ENCODE data around the gene MTOR. TPM values are rescaled to one million over a fixed set of nuclear protein-coding genes. Genes with fewer than 3 reads are reported as not detected.

The MTOR gene
- polyA plus RNA-seq, 3 donors, result 42.4 to 45.0 (median 44.1) TPM

GRCh38 chr1:11245904-11246719 lies 16.2 kb downstream of the MTOR start:
- DNase-seq (ENCODE audit: extremely low read depth in 1 of 11, low read depth in 9 of 11, low spot score in 4 of 11), result no peak

- DNase-seq (ENCODE audit: extremely low read depth in 1 of 11, low read depth in 9 of 11, low spot score in 4 of 11), result no peak
Observed at GRCh38 chr1:11245248-11245647, 17.1 kb downstream of the MTOR start.

GRCh38 chr1:11238311-11238710 lies 24.0 kb downstream of the MTOR start:
- no peak for DNase-seq (ENCODE audit: extremely low read depth in 1 of 11, low read depth in 9 of 11, low spot score in 4 of 11)

GRCh38 chr1:11237356-11237755 lies 25.0 kb downstream of the MTOR start:
- DNase-seq (ENCODE audit: extremely low read depth in 1 of 11, low read depth in 9 of 11, low spot score in 4 of 11), result no peak

GRCh38 chr1:11233208-11233607 lies 29.1 kb downstream of the MTOR start:
- no peak for DNase-seq (ENCODE audit: extremely low read depth in 1 of 11, low read depth in 9 of 11, low spot score in 4 of 11)

GRCh38 chr1:11229203-11229602 lies 33.1 kb downstream of the MTOR start:
- DNase-seq (ENCODE audit: extremely low read depth in 1 of 11, low read depth in 9 of 11, low spot score in 4 of 11), result no peak

- no peak for DNase-seq (ENCODE audit: extremely low read depth in 1 of 11, low read depth in 9 of 11, low spot score in 4 of 11)
Observed at GRCh38 chr1:11227106-11228077, 35.0 kb downstream of the MTOR start.

GRCh38 chr1:11216074-11216473 lies 46.3 kb downstream of the MTOR start:
- DNase-seq (ENCODE audit: extremely low read depth in 1 of 11, low read depth in 9 of 11, low spot score in 4 of 11), result no peak

GRCh38 chr1:11215381-11216005 lies 46.9 kb downstream of the MTOR start:
- DNase-seq (ENCODE audit: extremely low read depth in 1 of 11, low read depth in 9 of 11, low spot score in 4 of 11), result no peak

- DNase-seq (ENCODE audit: extremely low read depth in 1 of 11, low read depth in 9 of 11, low spot score in 4 of 11), result no peak
Observed at GRCh38 chr1:11214698-11215380, 47.5 kb downstream of the MTOR start.

- no peak for DNase-seq (ENCODE audit: extremely low read depth in 1 of 11, low read depth in 9 of 11, low spot score in 4 of 11)
Observed at GRCh38 chr1:11211925-11212587, 50.3 kb downstream of the MTOR start.

- no peak for DNase-seq (ENCODE audit: extremely low read depth in 1 of 11, low read depth in 9 of 11, low spot score in 4 of 11)
Observed at GRCh38 chr1:11211461-11211860, 50.9 kb downstream of the MTOR start.

- DNase-seq (ENCODE audit: extremely low read depth in 1 of 11, low read depth in 9 of 11, low spot score in 4 of 11), result no peak
Observed at GRCh38 chr1:11207898-11208611, 54.3 kb downstream of the MTOR start.

- DNase-seq (ENCODE audit: extremely low read depth in 1 of 11, low read depth in 9 of 11, low spot score in 4 of 11), result peak in 1 of 11 donors; percentile 0
Observed at GRCh38 chr1:11204396-11205190, 57.8 kb downstream of the MTOR start.

GRCh38 chr1:11198851-11199594 lies 63.3 kb downstream of the MTOR start:
- no peak for DNase-seq (ENCODE audit: extremely low read depth in 1 of 11, low read depth in 9 of 11, low spot score in 4 of 11)

GRCh38 chr1:11198257-11198656 lies 64.1 kb downstream of the MTOR start:
- DNase-seq (ENCODE audit: extremely low read depth in 1 of 11, low read depth in 9 of 11, low spot score in 4 of 11), result no peak
